ENCODE results near the gene ISY1. TPM values are rescaled to one million over a fixed set of nuclear protein-coding genes. Genes with fewer than 3 reads are reported as not detected.

ISY1 gene
- total RNA-seq, 1 experiment from 2014 or later = 43.6 TPM

DNA sequence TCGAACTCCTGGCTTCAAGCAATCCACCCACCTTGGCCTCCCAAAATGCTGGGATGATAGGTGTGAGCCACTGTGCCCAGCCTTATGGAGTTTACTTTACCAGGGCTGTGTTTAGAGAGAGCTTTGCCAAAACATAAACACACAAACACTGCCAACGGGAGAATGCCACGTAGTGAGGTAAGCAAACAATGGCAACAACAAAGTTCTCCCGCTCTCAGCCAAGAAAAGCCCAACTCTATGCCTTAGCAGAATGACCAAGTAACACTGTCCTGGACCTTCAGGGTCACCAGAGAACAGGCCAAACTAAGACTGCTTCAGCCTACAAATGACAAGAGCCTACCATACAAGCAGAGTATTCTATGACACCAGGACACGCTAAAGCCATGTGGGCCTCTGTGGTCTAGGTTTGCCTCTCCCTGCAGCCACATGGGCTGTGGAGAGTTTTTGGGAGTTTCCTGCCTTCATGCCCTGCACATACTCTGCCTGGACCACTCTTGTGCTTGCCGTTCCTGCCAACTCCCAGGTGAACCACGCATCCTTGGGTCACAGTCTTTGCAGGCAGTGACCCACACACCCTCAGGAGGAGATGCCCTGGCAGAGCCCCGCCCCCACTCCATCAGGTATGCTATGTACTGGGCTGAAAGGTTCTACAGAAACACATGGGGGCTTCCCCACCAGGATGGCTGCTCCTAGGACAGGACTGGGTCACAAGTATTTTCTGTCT, 44.4 kb upstream of the ISY1 start:
- ATAC-seq = peak; percentile 27; the same call in 1 of the 2 replicates
- H3K9me3 ChIP-seq (ENCODE audit: control insufficient read depth in 1 of 2, insufficient read depth in 1 of 2, low read depth in 1 of 2, low read length in 2 of 2) = no peaks in the 10 kb centered on the region

GRCh38 chr3:129204473-129204872, 43.6 kb upstream of the ISY1 start:
- ChIA-PET CTCF (no interaction called here), RAD21 (ENCODE audit: low non-redundant PET in 1 of 2, low total read pairs in 2 of 2, uncharacterized antibody in 2 of 2, unreplicated experiment in 2 of 2) (no interaction called here), POLR2A (no interaction called here)
- no TSS peak for BruUV-seq (replicated peaks)
- H3K27ac ChIP-seq (ENCODE audit: low read depth, low read length) = no peak overlapping the region
- no peak overlapping the region for H2AFZ ChIP-seq (ENCODE audit: low read depth, low read length, poor library complexity, severe bottlenecking)
- no peaks in the 10 kb centered on the region for H3K27me3 ChIP-seq (ENCODE audit: insufficient read depth, low read length)
- H3K79me2 ChIP-seq (ENCODE audit: insufficient read depth, low read length) = no peaks in the 10 kb centered on the region
- H3K36me3 ChIP-seq (ENCODE audit: control insufficient read depth in 1 of 2, insufficient read depth in 2 of 2, low read length in 2 of 2) = no peaks in the 10 kb centered on the region
- H3K4me3 ChIP-seq (replicated peaks in 1 of 2; ENCODE audit: low read depth in 1 of 2, low read length in 2 of 2) = no peak overlapping the region
- H3K9me2 ChIP-seq (ENCODE audit: insufficient read depth) = no peaks in the 10 kb centered on the region
- H3K4me1 ChIP-seq (ENCODE audit: control insufficient read depth in 1 of 2, insufficient read depth in 2 of 2, low read length in 2 of 2) = no peaks in the 10 kb centered on the region
- no peaks in the 10 kb centered on the region for H4K20me1 ChIP-seq (ENCODE audit: insufficient read depth)
- H3K4me2 ChIP-seq (ENCODE audit: low read length) = no peak overlapping the region
- no peak overlapping the region for H3K9ac ChIP-seq (ENCODE audit: low read length)
- ATAC-seq = no peak
- DNase-seq (ENCODE audit: low read depth, low spot score) = no peak
- no peaks in the 10 kb centered on the region for H3K9me3 ChIP-seq (ENCODE audit: control insufficient read depth in 1 of 2, insufficient read depth in 1 of 2, low read depth in 1 of 2, low read length in 2 of 2)
- intact Hi-C loops (cut with micrococcal nuclease) = no loop called here
- TF ChIP-seq, protein P1, sequence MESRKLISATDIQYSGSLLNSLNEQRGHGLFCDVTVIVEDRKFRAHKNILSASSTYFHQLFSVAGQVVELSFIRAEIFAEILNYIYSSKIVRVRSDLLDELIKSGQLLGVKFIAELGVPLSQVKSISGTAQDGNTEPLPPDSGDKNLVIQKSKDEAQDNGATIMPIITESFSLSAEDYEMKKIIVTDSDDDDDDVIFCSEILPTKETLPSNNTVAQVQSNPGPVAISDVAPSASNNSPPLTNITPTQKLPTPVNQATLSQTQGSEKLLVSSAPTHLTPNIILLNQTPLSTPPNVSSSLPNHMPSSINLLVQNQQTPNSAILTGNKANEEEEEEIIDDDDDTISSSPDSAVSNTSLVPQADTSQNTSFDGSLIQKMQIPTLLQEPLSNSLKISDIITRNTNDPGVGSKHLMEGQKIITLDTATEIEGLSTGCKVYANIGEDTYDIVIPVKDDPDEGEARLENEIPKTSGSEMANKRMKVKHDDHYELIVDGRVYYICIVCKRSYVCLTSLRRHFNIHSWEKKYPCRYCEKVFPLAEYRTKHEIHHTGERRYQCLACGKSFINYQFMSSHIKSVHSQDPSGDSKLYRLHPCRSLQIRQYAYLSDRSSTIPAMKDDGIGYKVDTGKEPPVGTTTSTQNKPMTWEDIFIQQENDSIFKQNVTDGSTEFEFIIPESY (IDR thresholded peaks at IDR 0.05; ENCODE audit: extremely low read depth, insufficient replicate concordance, low read length) = no peak
- TF ChIP-seq CBX3 (IDR thresholded peaks at IDR 0.05; ENCODE audit: low read depth) (no peak), POLR2AphosphoS5 (IDR thresholded peaks at IDR 0.05; ENCODE audit: low read depth, low read length) (no peak), RAD21 (IDR thresholded peaks at IDR 0.05; ENCODE audit: low read depth) (no peak), EGR1 (IDR thresholded peaks at IDR 0.05; ENCODE audit: low read depth) (no peak), JUND (IDR thresholded peaks at IDR 0.05) (no peak), TCF7L2 (IDR thresholded peaks at IDR 0.05; ENCODE audit: borderline replicate concordance, extremely low read depth, insufficient read depth, insufficient read length) (no peak), POLR2A (IDR thresholded peaks at IDR 0.05; ENCODE audit: borderline replicate concordance, extremely low read depth, insufficient read depth, insufficient read length) (no peak), SIN3A (IDR thresholded peaks at IDR 0.05; ENCODE audit: low read depth) (no peak), SP1 (IDR thresholded peaks at IDR 0.05; ENCODE audit: low read depth) (no peak), MAX (IDR thresholded peaks at IDR 0.05) (no peak), EZH2 (IDR thresholded peaks at IDR 0.05) (no peak), EZH2phosphoT487 (IDR thresholded peaks at IDR 0.05; ENCODE audit: borderline replicate concordance) (no peak), SRF (IDR thresholded peaks at IDR 0.05; ENCODE audit: low read depth) (no peak)
- TF ChIP-seq, protein P2, sequence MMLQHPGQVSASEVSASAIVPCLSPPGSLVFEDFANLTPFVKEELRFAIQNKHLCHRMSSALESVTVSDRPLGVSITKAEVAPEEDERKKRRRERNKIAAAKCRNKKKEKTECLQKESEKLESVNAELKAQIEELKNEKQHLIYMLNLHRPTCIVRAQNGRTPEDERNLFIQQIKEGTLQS (IDR thresholded peaks at IDR 0.05) = no peak
- TF ChIP-seq, protein P3, sequence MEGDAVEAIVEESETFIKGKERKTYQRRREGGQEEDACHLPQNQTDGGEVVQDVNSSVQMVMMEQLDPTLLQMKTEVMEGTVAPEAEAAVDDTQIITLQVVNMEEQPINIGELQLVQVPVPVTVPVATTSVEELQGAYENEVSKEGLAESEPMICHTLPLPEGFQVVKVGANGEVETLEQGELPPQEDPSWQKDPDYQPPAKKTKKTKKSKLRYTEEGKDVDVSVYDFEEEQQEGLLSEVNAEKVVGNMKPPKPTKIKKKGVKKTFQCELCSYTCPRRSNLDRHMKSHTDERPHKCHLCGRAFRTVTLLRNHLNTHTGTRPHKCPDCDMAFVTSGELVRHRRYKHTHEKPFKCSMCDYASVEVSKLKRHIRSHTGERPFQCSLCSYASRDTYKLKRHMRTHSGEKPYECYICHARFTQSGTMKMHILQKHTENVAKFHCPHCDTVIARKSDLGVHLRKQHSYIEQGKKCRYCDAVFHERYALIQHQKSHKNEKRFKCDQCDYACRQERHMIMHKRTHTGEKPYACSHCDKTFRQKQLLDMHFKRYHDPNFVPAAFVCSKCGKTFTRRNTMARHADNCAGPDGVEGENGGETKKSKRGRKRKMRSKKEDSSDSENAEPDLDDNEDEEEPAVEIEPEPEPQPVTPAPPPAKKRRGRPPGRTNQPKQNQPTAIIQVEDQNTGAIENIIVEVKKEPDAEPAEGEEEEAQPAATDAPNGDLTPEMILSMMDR (IDR thresholded peaks at IDR 0.05 in 2 of 3, conservative IDR thresholded peaks at IDR 0.05 in 1 of 3; ENCODE audit: borderline replicate concordance in 1 of 3, insufficient read depth in 1 of 3, low read depth in 2 of 3, low read length in 2 of 3) = no peak

More for the DNA sequence above, 44.4 kb upstream of the ISY1 start:
- Histone ChIP-seq H3K9ac (ENCODE audit: low read length) (no peak overlapping the region), H3K4me3 (replicated peaks in 1 of 2; ENCODE audit: low read depth in 1 of 2, low read length in 2 of 2) (no peak overlapping the region), H3K27me3 (ENCODE audit: insufficient read depth, low read length) (no peaks in the 10 kb centered on the region), H3K9me2 (ENCODE audit: insufficient read depth) (no peaks in the 10 kb centered on the region), H3K79me2 (ENCODE audit: insufficient read depth, low read length) (no peaks in the 10 kb centered on the region), H3K4me2 (ENCODE audit: low read length) (no peak overlapping the region), H4K20me1 (ENCODE audit: insufficient read depth) (no peaks in the 10 kb centered on the region), H2AFZ (ENCODE audit: low read depth, low read length, poor library complexity, severe bottlenecking) (no peak overlapping the region), H3K36me3 (ENCODE audit: control insufficient read depth in 1 of 2, insufficient read depth in 2 of 2, low read length in 2 of 2) (no peaks in the 10 kb centered on the region), H3K4me1 (ENCODE audit: control insufficient read depth in 1 of 2, insufficient read depth in 2 of 2, low read length in 2 of 2) (no peaks in the 10 kb centered on the region), H3K27ac (ENCODE audit: low read depth, low read length) (no peak overlapping the region)
- intact Hi-C loops (cut with micrococcal nuclease) = no loop called here
- no TSS peak for BruUV-seq (replicated peaks)
- no peak for TF ChIP-seq RAD21 (IDR thresholded peaks at IDR 0.05; ENCODE audit: low read depth)
- TF ChIP-seq TCF7L2 (IDR thresholded peaks at IDR 0.05; ENCODE audit: borderline replicate concordance, extremely low read depth, insufficient read depth, insufficient read length) = no peak
- TF ChIP-seq POLR2A (IDR thresholded peaks at IDR 0.05; ENCODE audit: borderline replicate concordance, extremely low read depth, insufficient read depth, insufficient read length) = no peak
- TF ChIP-seq ZFX (IDR thresholded peaks at IDR 0.05) = no peak
- DNase-seq (ENCODE audit: low read depth, low spot score) = no peak
- POLR2A ChIA-PET = no interaction called here
- CTCF ChIA-PET = no interaction called here
- RAD21 ChIA-PET (ENCODE audit: low non-redundant PET in 1 of 2, low total read pairs in 2 of 2, uncharacterized antibody in 2 of 2, unreplicated experiment in 2 of 2) = no interaction called here

Measured in HCT116 (cell line).